Activated T-cell treated with anti-CD3 and anti-CD28 coated beads for 1 hour (primary cell): ENCODE results near the gene CLCA4.
"Not testable (repeated sequence)": the region's sequence is repeated elsewhere in the genome, so short reads cannot be mapped to it uniquely, and the experiment has no call there.

Source experiments
- DNase-seq: peaks from one replicate; pipeline ENCODE4 v3.0.0-alpha.2; 2020; ENCODE audit warnings: low read depth

Gene CLCA4

DNA sequence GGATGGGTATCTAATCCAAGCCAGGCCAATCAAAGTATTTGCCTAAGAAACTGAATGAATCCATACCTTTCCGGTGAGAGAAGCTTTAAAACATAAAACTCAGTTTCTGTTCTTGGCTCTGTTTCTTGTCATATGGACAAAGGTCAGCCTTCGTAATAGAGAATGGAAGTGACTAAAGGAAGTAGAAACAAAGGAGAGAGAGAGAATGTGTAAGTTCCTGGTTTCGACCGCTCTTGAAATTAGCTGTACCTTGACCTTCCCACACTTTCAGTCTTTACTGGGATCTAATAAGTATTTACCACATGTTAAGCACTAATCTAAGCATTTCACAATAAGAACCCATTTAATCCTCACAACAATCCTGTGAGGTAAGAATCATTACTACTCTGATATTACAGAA, 19.6 kb upstream of the CLCA4 start:
- DNase-seq: no peak

DNA sequence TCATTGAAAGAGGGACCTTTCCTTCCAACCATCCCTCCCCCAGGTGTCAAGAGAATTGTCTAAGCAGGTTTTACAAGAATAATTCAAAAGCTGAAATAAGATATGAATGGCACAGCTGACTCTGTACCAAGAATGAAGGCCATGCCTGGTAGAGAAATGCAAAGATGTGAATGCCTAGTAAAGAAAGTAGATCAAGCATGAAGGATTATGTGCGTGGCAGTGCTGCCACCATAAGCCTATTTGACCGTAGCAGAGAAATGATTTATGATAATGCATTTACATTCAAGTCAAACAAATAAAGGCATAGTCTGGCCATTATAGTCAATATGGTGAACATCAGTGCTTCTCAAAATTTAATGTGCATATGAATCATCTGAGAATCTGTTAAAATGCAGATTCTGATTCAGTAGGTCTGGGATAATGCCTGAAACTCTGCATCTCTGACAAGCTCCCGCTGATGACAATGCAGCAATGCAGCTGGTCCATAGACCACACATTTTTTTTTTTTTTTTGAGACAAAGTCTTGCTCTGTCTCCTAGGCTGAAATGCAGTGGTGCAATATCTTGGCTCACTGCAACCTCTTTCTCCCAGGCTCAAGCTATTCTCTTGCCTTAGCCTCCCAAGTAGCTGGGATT, 16.6 kb upstream of the CLCA4 start:
- no peak for DNase-seq

DNA sequence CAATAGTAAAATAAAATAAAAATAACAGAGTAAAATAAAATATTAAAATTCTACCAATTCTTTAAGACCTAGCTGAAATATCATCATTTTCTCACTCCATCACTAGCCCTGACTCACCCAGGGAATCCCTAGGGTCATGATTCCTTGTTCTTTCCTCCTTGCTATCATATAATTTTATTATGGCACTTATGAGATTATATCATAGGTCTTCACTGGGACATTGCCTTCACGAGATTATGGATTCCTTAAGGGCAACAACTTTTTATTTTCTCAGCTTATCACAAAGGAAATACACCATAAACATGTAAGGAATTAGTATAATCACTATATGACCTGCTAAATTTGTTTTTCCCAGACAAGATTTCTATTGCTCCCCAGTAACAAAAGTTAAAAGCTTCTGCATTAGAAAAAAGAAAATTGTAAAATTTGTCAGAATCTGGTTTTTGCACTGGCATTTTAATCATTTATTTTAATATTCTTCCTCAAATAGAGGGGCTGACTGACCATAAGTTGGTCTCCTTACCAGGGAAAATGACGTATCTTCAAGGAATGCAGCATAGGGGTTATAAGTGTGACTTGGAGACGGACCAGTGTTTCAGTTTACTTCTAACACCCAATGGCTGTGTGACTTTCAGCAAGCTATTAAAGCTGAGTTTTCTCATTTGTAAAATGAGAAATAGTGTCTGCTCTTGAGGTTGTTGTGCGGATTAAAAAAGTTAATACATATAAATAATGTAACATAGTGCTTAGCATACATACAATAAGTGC, 8.8 kb upstream of the CLCA4 start:
- no peak for DNase-seq

DNA sequence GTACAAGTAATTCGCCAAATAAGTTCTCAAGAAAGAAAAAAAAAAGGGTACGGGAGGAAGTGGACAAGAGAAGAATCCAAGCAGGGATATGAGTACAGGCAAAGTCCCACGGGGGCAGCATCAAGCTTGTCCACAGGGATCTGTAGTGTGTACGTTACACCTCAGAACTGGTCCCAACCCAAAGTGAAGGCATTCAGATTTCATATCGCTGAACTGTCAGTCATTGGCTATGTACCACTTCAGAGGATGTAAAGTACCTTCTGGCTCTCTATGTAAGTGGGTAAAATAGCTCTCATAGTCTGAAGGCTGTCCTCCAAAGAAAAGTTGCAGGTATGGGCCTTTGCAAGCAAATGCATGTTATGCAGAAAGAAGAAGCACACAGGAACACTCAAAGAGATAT, 8.1 kb upstream of the CLCA4 start:
- DNase-seq: no peak

DNA sequence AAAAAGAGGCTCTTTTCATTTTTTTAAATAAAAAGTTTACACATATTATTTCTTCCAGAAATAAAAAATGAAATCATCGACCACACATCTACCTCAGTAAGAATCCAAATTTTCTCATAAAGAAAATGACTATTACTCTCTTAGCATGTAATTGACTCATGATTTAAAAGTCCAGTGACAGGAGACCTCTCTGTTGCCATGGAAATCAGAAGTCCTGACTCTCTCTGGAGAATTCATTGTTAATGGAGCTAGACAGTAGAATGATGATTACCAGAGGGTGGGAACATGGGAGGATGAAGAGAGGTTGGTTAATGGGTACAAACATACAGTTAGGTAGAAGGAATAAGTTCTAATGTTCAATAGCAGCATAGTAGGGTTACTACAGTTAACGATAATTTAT, 5.0 kb upstream of the CLCA4 start:
- no peak for DNase-seq

DNA sequence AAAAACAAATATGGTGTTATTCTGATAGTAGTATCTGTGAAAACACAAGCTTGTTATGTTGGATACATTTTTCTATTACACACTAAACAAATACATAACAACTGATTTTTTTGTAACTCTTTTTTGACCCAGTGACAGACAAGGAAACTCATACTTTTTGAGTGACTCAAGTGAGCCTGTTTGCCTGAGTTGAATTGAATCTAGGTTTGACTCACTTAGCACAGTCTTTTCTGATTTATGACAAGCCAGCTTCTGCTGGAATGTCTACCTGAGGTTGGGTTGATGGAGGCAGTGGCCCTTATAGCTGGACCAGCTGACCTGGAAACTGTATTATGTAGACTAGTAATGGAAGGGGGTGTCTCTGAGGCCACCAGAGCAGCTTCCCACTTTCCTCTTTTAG, 4.2 kb upstream of the CLCA4 start:
- no peak for DNase-seq

DNA sequence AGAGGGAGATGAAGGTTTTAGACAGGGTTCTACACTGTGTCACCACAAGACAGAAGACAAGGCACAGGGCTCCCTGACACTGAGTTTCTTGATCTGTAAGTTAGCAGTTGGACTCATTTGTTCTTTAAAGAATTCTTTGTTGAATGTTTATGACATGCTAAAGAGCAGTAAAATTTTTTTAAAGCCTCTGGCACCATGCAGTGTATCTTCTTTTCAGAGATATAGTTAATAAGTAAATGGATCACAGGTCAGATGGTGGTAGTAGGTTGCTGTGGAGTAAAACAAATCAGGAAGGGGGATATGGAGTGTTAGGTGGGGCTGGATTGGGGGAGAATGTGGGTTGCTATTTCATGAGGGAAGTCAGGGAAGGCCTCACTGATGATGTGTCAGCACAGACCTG, 2.0 kb downstream of the CLCA4 start:
- no peak for DNase-seq

DNA sequence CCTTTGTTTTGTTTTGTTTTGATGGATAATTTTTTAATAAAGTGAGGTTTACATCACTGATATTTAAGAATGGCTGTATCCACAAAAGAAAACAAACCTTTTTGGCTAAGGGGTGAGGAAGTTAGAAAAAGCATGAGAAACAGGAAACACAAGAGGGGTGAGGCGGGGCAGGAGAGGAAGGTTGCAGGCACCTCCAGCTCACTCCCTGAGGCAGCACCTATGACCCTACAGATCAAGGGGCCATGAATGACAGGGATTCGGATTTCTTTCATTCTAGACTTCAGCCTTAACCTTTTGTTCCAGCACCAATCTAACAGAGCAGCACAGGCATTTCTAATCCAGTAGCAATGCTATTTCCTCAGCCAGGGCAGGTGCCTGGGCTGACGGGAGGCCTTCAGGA, 4.4 kb downstream of the CLCA4 start:
- DNase-seq: no peak

DNA sequence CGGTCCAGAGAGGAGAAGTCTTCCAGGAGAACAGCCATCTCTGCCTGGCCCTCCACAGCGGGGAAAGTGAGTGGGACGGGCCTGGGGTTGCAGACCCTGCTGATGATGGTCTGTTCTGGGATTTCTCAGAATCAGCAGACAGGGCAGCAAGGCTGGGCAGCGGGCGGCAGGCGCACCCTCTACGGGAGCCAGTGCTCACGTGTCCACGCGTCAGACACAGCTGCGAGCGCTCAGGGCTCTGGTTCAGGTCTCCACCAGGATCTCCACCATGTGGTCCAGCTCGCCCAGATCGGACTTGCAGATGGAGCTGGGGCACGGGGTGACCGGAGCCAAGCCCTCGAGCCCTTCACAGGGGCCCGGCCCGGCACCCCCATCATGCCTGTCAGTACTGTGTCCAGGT, 5.5 kb downstream of the CLCA4 start:
- DNase-seq: no peak

DNA sequence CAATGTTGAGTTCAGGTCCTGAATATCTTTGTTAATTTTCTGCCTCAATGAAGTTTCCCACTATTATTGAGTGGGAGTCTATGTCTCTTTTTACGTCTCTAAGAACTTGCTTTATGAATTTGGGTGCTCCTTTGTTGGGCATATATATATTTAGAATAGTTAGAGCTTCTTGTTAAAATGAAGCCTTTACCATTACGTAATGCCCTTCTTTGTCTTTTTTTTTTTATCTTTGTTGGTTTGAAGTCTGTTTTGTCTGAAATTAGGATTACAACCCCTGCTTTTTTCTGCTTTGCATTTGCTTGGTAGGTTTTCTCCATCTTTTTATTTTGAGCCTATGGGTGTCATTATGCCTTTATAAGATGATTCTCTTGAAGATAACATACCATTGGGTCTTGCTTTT, 10.9 kb downstream of the CLCA4 start:
- DNase-seq: no peak

DNA sequence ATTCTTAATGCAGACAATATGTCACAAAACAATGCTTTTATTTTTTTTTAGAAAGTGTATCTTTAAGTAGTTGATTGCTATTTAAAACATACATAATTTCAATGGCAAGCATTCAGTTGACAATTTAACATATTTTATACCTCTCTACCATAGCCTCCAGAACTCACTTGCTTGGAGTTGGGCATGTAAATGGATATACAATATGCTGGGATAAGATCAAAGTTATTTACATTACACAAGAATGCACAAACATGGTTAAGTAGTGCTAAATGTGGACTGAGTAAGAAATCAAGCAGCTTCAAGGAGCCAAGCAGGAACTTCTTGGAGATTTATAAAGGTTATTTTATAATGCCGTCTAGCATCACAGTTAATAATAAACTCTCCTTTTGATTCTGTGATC, 17.0 kb downstream of the CLCA4 start:
- DNase-seq: no peak

DNA sequence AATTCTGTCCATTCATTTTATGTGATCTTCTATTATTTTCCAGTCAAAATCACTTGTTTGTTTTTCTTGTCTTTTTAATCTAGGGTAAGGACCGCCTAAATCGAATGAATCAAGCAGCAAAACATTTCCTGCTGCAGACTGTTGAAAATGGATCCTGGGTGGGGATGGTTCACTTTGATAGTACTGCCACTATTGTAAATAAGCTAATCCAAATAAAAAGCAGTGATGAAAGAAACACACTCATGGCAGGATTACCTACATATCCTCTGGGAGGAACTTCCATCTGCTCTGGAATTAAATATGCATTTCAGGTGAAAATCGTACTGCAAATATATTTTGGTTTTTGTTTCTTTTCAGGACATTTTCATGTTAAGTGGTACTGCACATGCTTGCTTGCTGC, 20.5 kb downstream of the CLCA4 start:
- DNase-seq: no peak

DNA sequence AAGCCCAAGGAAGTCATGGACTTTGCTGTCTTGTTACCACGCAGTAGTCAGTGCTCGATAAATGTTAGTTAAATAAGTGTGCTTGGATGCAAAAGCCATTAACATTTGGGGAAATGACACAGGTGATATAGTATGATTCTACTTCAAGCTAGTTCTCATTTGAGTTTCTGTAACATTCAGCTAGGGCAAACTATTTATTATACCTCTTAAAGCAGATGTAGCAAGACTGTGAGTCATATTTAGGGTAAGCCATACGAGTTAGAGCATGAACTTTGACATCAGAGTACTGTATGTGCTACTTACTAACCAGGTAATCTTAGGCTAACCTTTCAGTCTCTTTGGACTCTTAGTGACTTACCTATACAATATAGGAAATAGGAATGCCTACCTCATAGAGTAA, 21.0 kb downstream of the CLCA4 start:
- DNase-seq: no peak

DNA sequence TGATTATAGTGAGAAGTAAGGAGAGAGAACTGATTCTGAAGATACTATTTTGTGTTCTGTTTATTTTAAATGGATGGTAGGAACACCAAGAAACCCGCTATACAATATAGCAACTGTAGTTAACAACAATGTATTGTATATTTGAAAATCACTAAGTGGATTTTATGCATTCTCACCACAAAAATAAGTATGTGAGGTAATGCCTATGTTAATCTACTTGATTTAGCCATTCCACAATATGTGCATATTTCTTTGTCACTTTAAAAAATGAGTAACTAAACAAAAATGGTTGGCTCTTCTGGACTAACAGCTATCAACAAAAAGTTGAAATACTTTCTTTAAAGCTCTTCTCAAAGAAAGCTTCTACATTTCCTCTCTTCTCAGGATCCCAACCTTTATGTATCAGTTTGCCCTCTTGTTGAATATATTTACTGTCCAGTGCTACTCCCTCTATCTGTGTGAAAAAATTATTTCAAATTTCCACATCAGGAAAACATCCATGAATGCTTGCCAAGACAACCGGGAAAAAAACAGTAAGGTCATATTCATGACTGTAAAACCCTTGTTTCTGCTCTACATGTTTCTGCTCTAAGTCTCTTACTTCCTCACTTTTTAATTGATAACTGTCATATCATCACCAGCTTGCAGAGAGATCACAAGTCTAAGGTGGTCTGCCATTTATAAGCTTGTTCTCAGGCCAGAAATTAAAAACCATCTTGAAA, 27.0 kb downstream of the CLCA4 start:
- DNase-seq: no peak

DNA sequence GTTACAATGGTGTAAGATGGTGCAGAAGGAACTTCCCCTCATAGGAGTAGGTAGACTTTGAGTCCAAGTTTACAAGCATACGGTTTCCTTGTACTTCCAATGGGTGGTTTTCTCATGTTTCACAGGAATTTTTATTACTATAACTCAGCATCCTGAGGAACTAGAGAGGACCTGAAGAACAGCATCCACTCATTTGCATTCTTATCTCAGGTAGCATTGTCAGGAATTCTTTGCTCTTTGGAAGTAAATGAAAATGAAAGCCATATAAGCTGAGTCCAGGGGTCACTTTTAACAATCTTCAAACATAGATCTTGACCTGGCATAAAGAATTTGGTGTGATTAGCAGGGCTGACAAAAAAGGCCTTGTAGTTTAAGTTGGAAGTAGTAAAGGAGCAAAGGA, 34.4 kb downstream of the CLCA4 start:
- DNase-seq: no peak

DNA sequence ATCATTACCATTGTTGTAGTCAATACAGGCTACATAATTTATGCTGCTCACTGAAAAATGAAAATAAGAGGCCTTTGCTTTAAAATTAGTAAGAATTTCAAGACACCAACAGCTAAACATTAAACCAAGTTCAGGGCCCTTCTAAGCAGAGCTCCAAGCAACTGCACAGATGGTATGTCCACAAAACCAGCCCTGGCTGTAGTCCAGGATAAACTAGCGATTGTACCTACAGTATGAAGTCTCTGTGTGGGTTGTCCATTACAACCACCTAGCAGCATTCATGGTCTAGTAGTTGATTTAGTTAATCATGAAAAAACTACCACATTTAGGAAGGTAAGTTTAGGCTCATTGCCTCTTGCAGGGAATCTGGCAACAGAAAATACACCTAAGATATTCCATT, 35.3 kb downstream of the CLCA4 start:
- no peak for DNase-seq

DNA sequence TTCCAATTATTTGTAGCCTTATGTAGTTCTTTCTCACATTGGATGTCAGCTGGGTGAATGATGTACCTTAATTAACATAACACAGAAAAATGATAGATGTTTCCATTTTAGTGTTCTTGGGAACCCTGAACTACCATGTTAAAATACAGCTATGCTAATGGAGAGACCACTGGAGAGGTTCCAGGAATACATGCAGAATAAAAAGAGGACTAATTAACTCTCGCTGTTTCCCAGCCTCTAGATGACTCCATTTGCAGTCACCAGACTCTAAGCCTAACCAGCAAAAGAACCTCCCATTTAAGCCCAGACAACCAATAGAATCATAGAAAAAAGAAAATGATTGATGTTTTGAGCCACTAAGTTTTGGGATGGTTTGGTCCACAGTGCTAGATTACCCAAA, 36.2 kb downstream of the CLCA4 start:
- no peak for DNase-seq

DNA sequence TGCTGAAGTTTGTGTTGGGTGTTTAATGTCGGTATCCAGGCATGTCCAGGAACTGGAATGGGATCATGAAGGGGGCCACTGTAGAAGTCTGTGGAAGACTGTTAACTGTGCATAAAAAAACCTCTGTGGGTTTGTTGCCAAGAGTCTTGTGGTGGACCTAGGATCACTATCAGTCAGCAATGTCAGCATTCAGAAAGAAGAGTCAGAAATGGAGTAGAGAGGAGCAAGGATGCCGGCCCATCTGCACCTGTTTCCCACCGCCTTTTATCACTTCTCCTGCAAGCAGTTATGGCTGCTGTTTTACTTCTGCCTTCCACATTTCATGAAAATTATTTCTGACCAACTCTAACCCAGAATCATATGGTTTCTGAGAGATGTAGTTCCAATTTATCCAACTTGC, 36.7 kb downstream of the CLCA4 start:
- no peak for DNase-seq

DNA sequence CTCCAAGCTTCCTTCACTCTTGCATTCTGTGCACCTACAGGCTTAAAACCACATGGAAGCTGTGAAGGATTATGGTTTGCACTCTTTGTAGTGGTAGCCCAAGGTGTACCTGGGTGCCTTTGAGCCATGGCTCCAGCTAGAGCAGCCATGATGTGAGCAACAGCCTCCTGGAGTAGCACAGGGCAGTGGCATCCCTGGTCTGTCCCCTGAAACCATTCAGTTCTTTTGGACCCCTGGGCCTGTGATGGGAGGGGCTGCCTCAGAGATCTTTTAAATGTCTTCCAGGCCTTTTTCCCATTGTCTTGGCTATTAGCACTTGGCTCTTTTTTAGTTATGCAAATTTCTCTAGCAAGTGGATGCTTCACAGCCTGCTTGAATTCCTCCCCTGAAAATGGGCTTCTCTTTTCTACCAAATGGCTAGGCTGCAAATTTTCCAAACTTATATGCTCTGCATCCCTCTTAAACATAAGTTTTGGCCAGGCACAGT, 47.4 kb downstream of the CLCA4 start:
- no peak for DNase-seq

DNA sequence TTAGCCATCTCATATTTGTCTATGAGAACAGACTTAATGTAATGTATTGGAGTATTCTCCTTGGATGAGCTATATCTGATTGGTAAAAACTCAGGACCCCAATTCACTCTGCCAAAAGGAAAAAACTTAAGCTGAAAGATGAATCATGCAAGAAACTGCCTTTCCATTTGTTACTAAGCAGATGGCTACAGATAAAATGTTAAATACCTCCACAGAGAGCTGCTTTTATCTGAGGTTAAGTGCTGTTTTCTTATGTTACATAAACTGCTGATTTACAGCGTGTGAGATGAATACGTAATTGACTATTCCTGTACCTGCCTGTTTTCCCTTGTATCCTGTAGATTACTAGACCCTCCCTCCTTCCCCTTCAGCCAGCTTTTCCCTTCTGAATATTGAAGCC, 49.3 kb downstream of the CLCA4 start:
- DNase-seq: no peak

DNA sequence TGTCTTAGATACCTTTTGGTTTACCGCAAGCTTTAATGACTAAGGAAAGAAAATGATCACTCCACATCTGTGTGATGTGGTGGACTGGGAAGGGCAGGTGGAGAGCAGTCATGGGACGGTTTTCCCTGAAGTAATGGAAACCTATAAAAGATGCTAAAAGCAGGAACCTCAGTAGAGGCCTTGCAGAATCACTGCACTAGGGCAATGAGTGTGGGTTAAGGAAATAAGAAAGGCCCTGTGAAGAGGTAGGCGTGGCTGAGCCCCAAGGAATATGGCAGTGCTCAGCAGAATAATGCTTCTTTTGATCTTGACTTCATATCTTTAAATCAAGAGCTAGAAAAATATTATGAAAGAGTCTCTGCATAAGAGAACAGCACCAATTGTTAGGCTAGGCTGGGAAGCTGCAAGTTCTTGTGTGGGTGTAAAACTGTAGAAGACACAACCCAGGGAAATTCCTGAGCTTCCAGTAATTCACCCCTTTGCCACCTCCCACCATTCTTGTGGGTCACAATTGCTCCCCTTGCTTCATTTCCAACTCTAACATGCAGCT, 49.9 kb downstream of the CLCA4 start:
- no peak for DNase-seq

DNA sequence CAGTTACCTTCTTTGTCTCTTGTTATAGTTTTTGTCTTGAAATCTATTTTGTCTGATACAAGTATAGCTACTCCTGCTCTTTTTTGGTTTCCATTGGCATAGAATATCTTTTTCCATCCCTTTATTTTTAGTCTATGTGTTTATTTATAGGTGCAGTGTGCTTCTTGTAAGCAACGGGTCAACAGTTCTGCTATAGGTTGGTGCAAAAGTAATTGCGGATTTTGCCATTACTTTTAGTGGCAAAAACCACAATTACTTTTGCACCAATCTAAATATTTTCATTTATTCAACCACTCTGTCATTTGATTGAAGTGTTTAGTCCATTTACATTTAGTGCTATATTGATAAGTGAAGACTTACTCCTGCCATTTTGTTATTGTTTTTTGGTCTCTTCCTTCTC, 59.2 kb downstream of the CLCA4 start:
- not testable (repeated sequence) for DNase-seq

DNA sequence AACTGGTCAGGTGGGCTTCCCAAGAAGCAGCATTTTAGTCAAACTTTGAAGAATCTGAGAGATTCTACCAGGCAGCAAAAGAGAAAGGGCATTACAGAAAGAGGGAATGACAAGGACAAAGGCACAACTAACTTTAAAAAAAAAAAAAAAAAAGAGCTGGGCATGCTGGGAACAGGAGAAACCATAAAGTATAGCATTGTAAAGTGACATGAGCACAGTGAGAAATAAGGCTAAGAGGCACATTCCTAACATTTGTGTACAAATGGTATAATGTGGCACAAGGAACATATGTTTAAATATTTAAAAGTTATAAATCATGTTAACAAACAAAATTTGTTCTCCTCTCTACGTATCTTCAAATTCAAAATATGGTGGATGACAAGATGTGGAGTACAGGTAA, 69.6 kb downstream of the CLCA4 start:
- no peak for DNase-seq
